ENCODE data around the gene ZNF862.
"Not testable (repeated sequence)": the region's sequence is repeated elsewhere in the genome, so short reads cannot be mapped to it uniquely, and the experiment has no call there.

The ZNF862 gene

GRCh38 chr7:149825567-149826343 is 12.4 kb upstream of the ZNF862 start:
- no peak for DNase-seq

- DNase-seq = no peak
Measured at GRCh38 chr7:149826344-149827088, 11.7 kb upstream of the ZNF862 start.

DNA sequence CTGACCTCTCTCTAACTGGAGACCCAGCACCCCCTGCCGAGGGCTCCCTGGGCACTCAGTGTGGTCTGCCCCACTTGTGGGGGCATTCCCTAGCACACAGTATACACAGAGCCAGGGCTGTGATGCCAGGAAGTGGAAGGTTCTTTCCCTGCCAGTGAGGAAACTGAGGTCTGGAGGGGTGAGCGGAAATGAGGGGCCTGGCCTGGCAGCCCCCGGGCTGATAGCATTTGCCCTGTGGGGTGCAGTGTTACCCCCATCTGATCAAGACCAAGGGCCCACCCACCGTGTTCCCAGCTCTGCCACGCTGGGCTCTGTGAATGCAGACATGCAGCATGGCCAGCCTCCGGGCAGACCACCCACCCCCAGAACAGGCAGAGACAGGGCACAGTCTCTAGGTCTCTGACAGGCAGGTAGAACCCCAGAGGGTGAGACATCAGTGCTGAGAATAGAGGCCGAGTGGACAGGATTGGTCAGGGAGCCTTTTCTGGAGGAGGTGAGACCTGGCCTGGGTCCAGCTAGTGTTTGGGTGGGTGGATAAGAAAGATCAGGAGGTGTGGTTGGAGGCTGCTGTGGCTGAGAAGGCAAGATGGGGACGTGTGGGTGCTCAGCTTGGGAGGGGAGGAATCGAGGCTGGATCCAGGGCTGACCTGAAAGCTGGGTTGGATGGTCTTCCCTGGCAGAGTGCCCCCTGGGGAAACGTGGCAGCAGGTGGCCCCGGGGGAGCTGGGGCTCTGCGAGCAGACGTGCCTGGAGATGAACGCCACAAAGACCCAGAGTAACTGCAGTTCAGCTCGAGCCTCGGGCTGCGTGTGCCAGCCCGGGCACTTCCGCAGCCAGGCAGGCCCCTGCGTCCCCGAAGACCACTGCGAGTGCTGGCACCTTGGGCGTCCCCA is 10.8 kb upstream of the ZNF862 start:
- no peak for DNase-seq

- DNase-seq = no peak
Measured at GRCh38 chr7:149828357-149829309, 9.5 kb upstream of the ZNF862 start.

DNA sequence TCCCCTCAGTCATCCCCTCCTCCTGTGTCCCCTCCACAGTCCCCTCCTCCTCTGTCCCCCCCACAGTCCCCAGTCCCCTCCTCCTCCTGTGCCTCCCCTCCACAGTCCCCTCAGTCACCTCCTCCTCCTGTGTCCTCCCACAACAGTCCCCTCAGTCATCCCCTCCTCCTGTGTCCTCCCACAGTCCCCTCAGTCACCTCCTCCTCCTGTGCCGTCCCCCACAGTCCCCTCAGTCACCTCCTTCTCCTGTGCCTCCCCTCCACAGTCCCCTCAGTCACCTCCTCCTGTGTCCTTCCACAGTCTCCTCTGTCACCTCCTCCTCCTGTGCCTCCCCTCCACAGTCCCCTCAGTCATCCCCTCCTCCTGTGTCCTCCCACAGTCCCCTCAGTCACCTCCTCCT is 7.6 kb upstream of the ZNF862 start:
- DNase-seq = not testable (repeated sequence)

- DNase-seq = no peak
Measured at GRCh38 chr7:149830997-149831740, 7.0 kb upstream of the ZNF862 start.

DNA sequence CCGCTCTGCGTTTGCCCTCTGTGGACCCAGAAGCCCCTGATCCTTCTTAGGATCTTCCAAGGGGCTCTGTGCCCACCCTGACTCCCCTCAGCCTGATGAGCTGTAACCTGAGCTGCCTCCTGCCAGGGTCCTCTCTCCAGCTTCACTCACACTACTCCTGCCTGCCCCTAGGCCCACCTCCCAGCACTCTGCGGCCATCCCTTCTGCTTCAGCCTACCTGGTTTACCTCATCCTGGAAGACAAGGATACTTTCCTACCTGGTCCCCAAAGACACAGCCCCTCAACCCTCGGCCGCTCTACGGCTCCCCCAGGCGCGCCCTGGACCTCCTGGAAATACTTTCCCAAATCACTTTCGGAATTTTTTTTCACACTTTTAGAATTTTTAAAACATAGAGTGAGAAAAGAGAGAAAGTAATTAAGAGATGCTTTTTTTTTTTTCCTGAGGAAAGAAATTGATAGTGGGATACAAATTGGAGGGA is 6.4 kb upstream of the ZNF862 start:
- DNase-seq = no peak

GRCh38 chr7:149832332-149833041 is 5.7 kb upstream of the ZNF862 start:
- no peak for DNase-seq

GRCh38 chr7:149833495-149834130 is 4.6 kb upstream of the ZNF862 start:
- no peak for DNase-seq

- no peak for DNase-seq
Measured at GRCh38 chr7:149834601-149835000, 3.6 kb upstream of the ZNF862 start.

DNA sequence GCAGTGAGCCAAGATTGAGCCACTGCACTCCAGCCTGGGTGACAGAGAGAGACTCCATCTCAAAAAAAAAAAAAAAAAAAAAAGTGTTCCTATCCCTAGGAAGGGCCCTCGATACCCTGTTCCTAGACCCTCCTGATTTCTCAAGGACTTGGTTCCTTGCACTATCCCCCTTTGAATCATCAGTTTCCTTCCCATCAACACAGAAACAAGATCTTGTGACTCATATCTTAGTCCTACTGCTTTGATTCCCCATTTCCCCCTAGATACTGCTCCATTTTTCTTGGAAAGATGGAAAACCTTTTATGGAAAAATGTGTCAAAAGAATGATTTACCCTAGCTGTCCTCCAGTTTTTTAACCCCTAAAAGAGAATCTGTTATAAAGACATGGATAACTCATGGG is 1.7 kb upstream of the ZNF862 start:
- DNase-seq = no peak

GRCh38 chr7:149837564-149838223 is 481 bp upstream of the ZNF862 start:
- no peak for DNase-seq

GRCh38 chr7:149838992-149839408 is 825 bp downstream of the ZNF862 start:
- no peak for DNase-seq

GRCh38 chr7:149839933-149840332 is 1.8 kb downstream of the ZNF862 start:
- no peak for DNase-seq

GRCh38 chr7:149843566-149843965 is 5.4 kb downstream of the ZNF862 start:
- no peak for DNase-seq

- DNase-seq = no peak
Measured at GRCh38 chr7:149844445-149844844, 6.3 kb downstream of the ZNF862 start.

GRCh38 chr7:149845257-149845980 is 7.2 kb downstream of the ZNF862 start:
- DNase-seq = no peak

- no peak for DNase-seq
Measured at GRCh38 chr7:149846021-149846420, 7.8 kb downstream of the ZNF862 start.
